ENCODE data around the gene FERMT1.

DNA sequence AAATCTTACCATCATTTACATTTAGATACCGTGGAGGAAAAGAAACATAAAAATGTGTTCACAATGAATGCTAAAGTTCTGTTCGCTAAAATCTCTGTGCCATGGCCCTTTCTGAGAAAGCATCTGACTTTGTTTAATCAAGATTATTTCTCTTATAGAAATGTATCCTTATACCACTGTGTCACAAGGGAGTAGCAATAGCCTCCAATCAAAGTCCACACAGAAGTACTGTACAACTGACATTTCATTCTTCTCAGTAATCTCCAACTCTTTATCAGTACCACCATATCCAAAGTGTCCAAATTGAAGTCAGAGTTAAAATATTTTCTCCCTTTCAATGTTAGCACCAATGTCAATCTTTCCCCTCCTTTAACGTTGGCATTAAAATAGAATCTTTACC lies 6.1 kb downstream of the FERMT1 start:
- TF ChIP-seq POLR2A (IDR thresholded peaks at IDR 0.05) = no peak
- TF ChIP-seq, protein P1, sequence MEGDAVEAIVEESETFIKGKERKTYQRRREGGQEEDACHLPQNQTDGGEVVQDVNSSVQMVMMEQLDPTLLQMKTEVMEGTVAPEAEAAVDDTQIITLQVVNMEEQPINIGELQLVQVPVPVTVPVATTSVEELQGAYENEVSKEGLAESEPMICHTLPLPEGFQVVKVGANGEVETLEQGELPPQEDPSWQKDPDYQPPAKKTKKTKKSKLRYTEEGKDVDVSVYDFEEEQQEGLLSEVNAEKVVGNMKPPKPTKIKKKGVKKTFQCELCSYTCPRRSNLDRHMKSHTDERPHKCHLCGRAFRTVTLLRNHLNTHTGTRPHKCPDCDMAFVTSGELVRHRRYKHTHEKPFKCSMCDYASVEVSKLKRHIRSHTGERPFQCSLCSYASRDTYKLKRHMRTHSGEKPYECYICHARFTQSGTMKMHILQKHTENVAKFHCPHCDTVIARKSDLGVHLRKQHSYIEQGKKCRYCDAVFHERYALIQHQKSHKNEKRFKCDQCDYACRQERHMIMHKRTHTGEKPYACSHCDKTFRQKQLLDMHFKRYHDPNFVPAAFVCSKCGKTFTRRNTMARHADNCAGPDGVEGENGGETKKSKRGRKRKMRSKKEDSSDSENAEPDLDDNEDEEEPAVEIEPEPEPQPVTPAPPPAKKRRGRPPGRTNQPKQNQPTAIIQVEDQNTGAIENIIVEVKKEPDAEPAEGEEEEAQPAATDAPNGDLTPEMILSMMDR (IDR thresholded peaks at IDR 0.05) = no peak
